Peyer's patch (tissue), 4 donors: Measurements from ENCODE around the gene STK32B. TPM values are rescaled to one million over a fixed set of nuclear protein-coding genes. Genes with fewer than 3 reads are reported as not detected.

ENCODE experiments used
- DNase-seq, 3 donors: peaks; one replicate each; pipeline ENCODE4 v3.0.0-alpha.2; 2017 to 2019
- H3K27ac ChIP-seq, 4 donors: fragments of 200-600 bp; sonication (generic); one replicate each; pipeline ENCODE4 v1.5.1; 2016 to 2019
- H3K27me3 ChIP-seq, 2 donors: fragments of 200-600 bp; sonication (generic); one replicate each; pipeline ENCODE4 v1.5.1; 2019
- H3K36me3 ChIP-seq, 3 donors: fragments of 200-600 bp; sonication (generic); one replicate each; pipeline ENCODE4 v1.5.1; 2016 to 2019
- H3K4me1 ChIP-seq, 4 donors: fragments of 200-600 bp; sonication (generic); one replicate each; pipeline ENCODE4 v1.5.1; 2016 to 2019
- H3K4me3 ChIP-seq, 4 donors: fragments of 200-600 bp; sonication (generic); 1 replicate in 3 of 4; 2 replicates in 1 of 4; pipeline ENCODE4 v1.5.1; 2016 to 2019; ENCODE audit warnings: mild to moderate bottlenecking in 1 of 4
- H3K9me3 ChIP-seq, 4 donors: fragments of 200-600 bp; sonication (generic); one replicate each; pipeline ENCODE4 v1.5.1; 2016 to 2019; ENCODE audit warnings: mild to moderate bottlenecking in 1 of 4
- CTCF ChIP-seq, 6 experiments: fragments of 450-650 bp in 4 of 6; fragments of 200-600 bp in 2 of 6; sonication (generic) in 1 of 6; IDR thresholded peaks; one replicate each; pipeline ENCODE4 v1.5.1; 2017 to 2019; ENCODE audit warnings: antibody characterized with exemption in 6 of 6, mild to moderate bottlenecking in 3 of 6, moderate library complexity in 1 of 6
- POLR2A ChIP-seq, 2 donors: fragments of 450-650 bp; IDR thresholded peaks; one replicate each; pipeline ENCODE4 v1.5.1; 2017; ENCODE audit warnings: antibody characterized with exemption in 2 of 2, mild to moderate bottlenecking in 2 of 2, moderate library complexity in 2 of 2
- total RNA-seq, 4 donors: library from RNA; depleted of rRNA; stranded (reverse); fragments of >200 nt; gene quantifications; one replicate each; pipeline ENCODE4 v1.1.0, GENCODE V29; 2016

The STK32B gene
- total RNA-seq, 4 donors from 2014 or later: 0.35 to 3.3 (median 1.3) TPM

GRCh38 chr4:5389756-5390310, 338.6 kb downstream of the STK32B start:
- Histone ChIP-seq H3K4me1 (no peaks in the 10 kb centered on the region), H3K4me3 (no peak overlapping the region), H3K36me3 (no peaks in the 10 kb centered on the region), H3K9me3 (no peaks in the 10 kb centered on the region), H3K27me3 (no peaks in the 10 kb centered on the region), H3K27ac (no peak overlapping the region)
- TF ChIP-seq CTCF (IDR thresholded peaks at IDR 0.05) (no peak), POLR2A (IDR thresholded peaks at IDR 0.05) (no peak)
- DNase-seq: no peak

GRCh38 chr4:5391492-5391891, 340.2 kb downstream of the STK32B start:
- H3K27me3 ChIP-seq: no peaks in the 10 kb centered on the region
- DNase-seq: no peak
- H3K9me3 ChIP-seq: no peaks in the 10 kb centered on the region
- H3K27ac ChIP-seq: no peak overlapping the region
- no peak overlapping the region for H3K4me3 ChIP-seq
- TF ChIP-seq CTCF (IDR thresholded peaks at IDR 0.05) (no peak), POLR2A (IDR thresholded peaks at IDR 0.05) (no peak)
- no peaks in the 10 kb centered on the region for H3K36me3 ChIP-seq
- no peaks in the 10 kb centered on the region for H3K4me1 ChIP-seq

- Histone ChIP-seq H3K36me3 (no peaks in the 10 kb centered on the region), H3K9me3 (no peaks in the 10 kb centered on the region), H3K27me3 (no peaks in the 10 kb centered on the region), H3K4me3 (no peak overlapping the region), H3K27ac (no peak overlapping the region), H3K4me1 (no peaks in the 10 kb centered on the region)
- DNase-seq: no peak
- TF ChIP-seq CTCF (IDR thresholded peaks at IDR 0.05) (no peak), POLR2A (IDR thresholded peaks at IDR 0.05) (no peak)
Measured at GRCh38 chr4:5393911-5394513, 342.7 kb downstream of the STK32B start.

DNA sequence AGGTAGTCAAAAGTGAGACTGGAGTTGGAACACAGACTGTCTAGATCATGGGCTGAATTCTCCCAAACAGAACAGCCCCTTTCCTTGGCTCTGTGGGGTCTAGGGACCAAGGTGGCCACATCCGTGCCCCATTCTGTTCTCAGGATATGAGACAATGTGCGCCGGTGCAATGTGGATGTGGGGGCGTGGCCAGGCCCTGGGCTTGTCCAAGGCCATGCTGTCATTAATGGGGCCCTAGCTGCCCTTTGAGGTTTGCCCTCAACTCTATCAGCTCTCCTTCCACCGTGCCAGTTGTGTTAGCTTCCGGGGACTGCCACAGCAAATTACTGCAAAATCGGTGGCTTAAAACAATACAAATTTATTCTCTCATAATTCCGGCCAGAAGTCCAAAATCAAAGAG, 344.5 kb downstream of the STK32B start:
- H3K27me3 ChIP-seq: no peaks in the 10 kb centered on the region
- H3K4me3 ChIP-seq: no peak overlapping the region
- H3K27ac ChIP-seq: no peak overlapping the region
- no peaks in the 10 kb centered on the region for H3K4me1 ChIP-seq
- H3K9me3 ChIP-seq: no peaks in the 10 kb centered on the region
- no peaks in the 10 kb centered on the region for H3K36me3 ChIP-seq
- TF ChIP-seq POLR2A (IDR thresholded peaks at IDR 0.05) (no peak), CTCF (IDR thresholded peaks at IDR 0.05) (no peak)
- no peak for DNase-seq

- Histone ChIP-seq H3K36me3 (no peaks in the 10 kb centered on the region), H3K27me3 (no peaks in the 10 kb centered on the region), H3K27ac (no peak overlapping the region), H3K4me1 (no peaks in the 10 kb centered on the region), H3K9me3 (no peaks in the 10 kb centered on the region), H3K4me3 (no peak overlapping the region)
- TF ChIP-seq CTCF (IDR thresholded peaks at IDR 0.05) (no peak), POLR2A (IDR thresholded peaks at IDR 0.05) (no peak)
- DNase-seq: no peak
Measured at GRCh38 chr4:5398056-5398455, 346.8 kb downstream of the STK32B start.
